Osteocyte (in vitro differentiated cells): ENCODE data around the gene PAEP. TPM values are rescaled to one million over a fixed set of nuclear protein-coding genes. Genes with fewer than 3 reads are reported as not detected.

Experiments
- DNase-seq: peaks from one replicate; pipeline ENCODE4 v3.0.0; 2021; ENCODE audit warnings: mixed read lengths; ENCODE audit not compliant: unreplicated experiment; ENCODE audit errors: extremely low spot score
- H3K27ac Mint-ChIP-seq: one replicate; pipeline ENCODE4 v1.8.0; 2021; ENCODE audit warnings: mild to moderate bottlenecking, mixed read lengths; ENCODE audit not compliant: unreplicated experiment
- H3K27me3 Mint-ChIP-seq: one replicate; pipeline ENCODE4 v1.8.0; 2021; ENCODE audit warnings: mixed read lengths; ENCODE audit not compliant: unreplicated experiment
- H3K36me3 Mint-ChIP-seq: one replicate; pipeline ENCODE4 v1.8.0; 2021; ENCODE audit warnings: mixed read lengths; ENCODE audit not compliant: unreplicated experiment
- H3K4me1 Mint-ChIP-seq: one replicate; pipeline ENCODE4 v1.8.0; 2021; ENCODE audit warnings: mixed read lengths; ENCODE audit not compliant: unreplicated experiment
- H3K4me3 Mint-ChIP-seq: one replicate; pipeline ENCODE4 v1.8.0; 2021; ENCODE audit warnings: mild to moderate bottlenecking, moderate library complexity, mixed read lengths; ENCODE audit not compliant: unreplicated experiment
- H3K9me3 Mint-ChIP-seq: one replicate; pipeline ENCODE4 v1.8.0; 2021; ENCODE audit warnings: mixed read lengths; ENCODE audit not compliant: unreplicated experiment
- total RNA-seq: library from RNA; stranded (reverse); gene quantifications from 2 replicates; pipeline ENCODE4 v1.2.1, GENCODE V29; 2021
- TF ChIP-seq, protein P1 (sequence below): fragments of 200-600 bp; sonication (generic); IDR thresholded peaks from 2 replicates; pipeline ENCODE4 v1.5.0; 2021; ENCODE audit warnings: antibody characterized with exemption, mild to moderate bottlenecking, moderate library complexity

Gene PAEP
- total RNA-seq, 1 donor from 2014 or later, result not detected

DNA sequence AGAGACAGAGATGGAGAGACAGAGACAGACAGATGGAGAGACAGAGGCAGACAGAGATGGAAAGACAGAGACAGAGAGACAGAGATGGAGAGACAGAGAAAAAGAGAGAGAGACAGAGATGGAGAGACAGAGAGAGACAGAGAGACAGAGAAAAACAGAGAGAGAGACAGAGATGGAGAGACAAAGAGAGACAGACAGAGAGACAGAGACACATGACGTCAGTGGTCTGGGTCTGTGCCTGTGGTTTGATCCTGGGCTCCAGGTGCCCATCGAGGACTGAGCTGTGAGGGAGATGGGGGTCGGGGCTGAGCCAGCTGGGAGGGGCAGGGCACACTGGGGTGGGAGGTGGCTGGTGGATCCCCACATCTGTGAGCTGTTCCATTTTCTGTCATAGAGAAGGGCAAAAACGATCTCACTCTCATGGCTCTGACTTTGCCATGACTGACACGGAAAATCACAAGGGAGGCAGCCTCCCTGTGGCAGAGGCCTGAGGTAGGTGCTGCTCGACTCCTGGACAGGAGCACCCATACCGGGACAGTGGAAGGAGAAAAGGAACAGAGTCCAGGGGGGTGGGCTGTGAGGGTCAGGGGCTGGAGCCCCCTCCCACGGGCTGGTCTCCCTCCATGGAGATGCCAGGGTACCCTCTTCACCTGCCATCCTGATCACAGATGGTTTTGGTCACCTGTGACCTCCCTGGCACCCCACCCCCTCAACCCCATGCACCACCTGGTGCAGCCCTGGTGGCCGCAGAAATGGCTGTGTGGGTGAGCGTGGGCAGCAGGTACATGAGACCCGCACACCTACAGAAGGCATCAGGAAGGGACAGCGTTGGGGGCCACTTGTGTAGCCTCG is 49.0 kb downstream of the PAEP start:
- H3K9me3 Mint-ChIP-seq, result no peaks in the 10 kb centered on the region
- DNase-seq, result peak; percentile 73
- no peaks in the 10 kb centered on the region for H3K4me1 Mint-ChIP-seq
- no peaks in the 10 kb centered on the region for H3K27me3 Mint-ChIP-seq
- H3K36me3 Mint-ChIP-seq, result no peaks in the 10 kb centered on the region
- H3K27ac Mint-ChIP-seq, result no peak overlapping the region
- TF ChIP-seq, protein P1, sequence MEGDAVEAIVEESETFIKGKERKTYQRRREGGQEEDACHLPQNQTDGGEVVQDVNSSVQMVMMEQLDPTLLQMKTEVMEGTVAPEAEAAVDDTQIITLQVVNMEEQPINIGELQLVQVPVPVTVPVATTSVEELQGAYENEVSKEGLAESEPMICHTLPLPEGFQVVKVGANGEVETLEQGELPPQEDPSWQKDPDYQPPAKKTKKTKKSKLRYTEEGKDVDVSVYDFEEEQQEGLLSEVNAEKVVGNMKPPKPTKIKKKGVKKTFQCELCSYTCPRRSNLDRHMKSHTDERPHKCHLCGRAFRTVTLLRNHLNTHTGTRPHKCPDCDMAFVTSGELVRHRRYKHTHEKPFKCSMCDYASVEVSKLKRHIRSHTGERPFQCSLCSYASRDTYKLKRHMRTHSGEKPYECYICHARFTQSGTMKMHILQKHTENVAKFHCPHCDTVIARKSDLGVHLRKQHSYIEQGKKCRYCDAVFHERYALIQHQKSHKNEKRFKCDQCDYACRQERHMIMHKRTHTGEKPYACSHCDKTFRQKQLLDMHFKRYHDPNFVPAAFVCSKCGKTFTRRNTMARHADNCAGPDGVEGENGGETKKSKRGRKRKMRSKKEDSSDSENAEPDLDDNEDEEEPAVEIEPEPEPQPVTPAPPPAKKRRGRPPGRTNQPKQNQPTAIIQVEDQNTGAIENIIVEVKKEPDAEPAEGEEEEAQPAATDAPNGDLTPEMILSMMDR, result no peak
- no peak overlapping the region for H3K4me3 Mint-ChIP-seq

DNA sequence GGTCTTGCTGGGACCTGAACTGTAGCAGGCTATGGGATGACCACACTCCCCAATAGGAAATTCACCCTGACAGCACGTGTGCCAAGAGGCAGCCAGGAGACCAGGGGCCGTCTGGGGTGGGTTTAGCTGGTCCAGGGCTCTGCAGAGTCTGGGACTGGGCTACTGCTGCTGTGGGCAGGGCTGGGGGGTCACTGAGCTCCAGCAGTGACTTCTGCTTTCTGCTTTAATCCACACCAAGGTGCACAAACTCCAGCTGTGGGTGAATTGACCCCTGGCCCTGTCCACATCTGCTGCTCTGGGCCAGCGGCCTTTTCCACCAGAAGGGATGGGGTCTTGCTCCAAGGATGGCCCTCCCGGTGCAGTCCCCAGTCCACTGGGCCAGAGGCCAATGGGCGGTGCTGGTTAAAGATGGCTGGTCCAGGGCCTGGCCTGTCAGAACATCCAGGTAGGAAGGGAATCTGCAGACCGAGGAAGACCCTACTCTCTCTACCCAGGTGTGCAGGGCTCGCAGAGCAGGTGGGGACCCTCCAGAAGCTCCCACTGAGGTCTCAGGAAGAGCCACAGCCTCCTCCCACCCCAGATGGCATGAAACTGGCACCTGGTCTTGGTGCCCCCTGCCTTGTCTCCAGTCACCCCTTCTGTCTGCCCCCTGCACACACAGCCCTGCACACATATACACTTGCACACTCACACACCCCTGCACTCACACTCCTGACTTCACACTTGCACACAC is 49.8 kb downstream of the PAEP start:
- DNase-seq, result peak; percentile 75
- H3K4me3 Mint-ChIP-seq, result no peak overlapping the region
- H3K27me3 Mint-ChIP-seq, result no peaks in the 10 kb centered on the region
- no peak overlapping the region for H3K27ac Mint-ChIP-seq
- H3K4me1 Mint-ChIP-seq, result no peaks in the 10 kb centered on the region
- H3K9me3 Mint-ChIP-seq, result no peaks in the 10 kb centered on the region
- TF ChIP-seq, protein P1, result no peak
- no peaks in the 10 kb centered on the region for H3K36me3 Mint-ChIP-seq

DNA sequence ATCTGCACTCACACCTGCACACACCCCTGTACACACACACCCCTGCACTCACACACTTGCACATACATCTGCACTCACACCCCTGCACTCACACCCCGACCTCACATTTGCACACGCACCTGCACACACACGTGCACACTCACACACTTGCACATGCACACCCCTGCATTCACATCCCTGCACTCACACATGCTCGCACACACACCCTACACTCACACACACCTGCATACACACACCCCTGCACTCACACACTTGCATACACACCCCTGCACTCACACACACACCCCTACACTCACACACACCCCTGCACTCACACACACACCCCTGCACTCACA is 50.3 kb downstream of the PAEP start:
- no peaks in the 10 kb centered on the region for H3K4me1 Mint-ChIP-seq
- no peak overlapping the region for H3K4me3 Mint-ChIP-seq
- TF ChIP-seq, protein P1, result no peak
- peak; percentile 19 for DNase-seq
- H3K27me3 Mint-ChIP-seq, result no peaks in the 10 kb centered on the region
- H3K9me3 Mint-ChIP-seq, result no peaks in the 10 kb centered on the region
- H3K27ac Mint-ChIP-seq, result no peak overlapping the region
- H3K36me3 Mint-ChIP-seq, result no peaks in the 10 kb centered on the region

DNA sequence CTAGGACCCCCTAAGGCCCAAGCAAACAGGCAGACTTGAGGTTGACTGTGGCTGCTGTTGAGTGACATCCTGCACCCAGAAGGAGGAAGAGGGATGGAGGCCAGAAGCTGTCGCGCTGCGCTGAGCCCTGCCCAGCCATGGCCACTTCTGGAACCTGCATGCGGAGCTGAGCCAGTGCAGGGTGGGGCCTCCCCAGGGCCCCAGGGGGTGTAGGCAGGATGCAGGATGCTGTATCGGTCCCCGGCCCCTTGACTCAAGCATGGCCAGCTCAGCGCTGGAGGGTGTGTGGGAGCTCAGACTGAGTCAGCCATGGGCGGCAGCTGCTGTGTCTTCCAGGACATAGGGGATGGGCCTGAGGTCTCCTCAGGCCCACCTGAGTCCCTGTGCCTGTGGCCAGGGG is 50.9 kb downstream of the PAEP start:
- H3K4me3 Mint-ChIP-seq, result no peak overlapping the region
- no peaks in the 10 kb centered on the region for H3K9me3 Mint-ChIP-seq
- H3K36me3 Mint-ChIP-seq, result no peaks in the 10 kb centered on the region
- H3K27ac Mint-ChIP-seq, result no peak overlapping the region
- no peaks in the 10 kb centered on the region for H3K4me1 Mint-ChIP-seq
- DNase-seq, result peak; percentile 82
- H3K27me3 Mint-ChIP-seq, result no peaks in the 10 kb centered on the region
- TF ChIP-seq, protein P1, result no peak
